Skeletal muscle tissue (tissue), 4 donors: ENCODE data around the gene TEX14. TPM values are rescaled to one million over a fixed set of nuclear protein-coding genes. Genes with fewer than 3 reads are reported as not detected.
"Not testable (repeated sequence)": the region's sequence is repeated elsewhere in the genome, so short reads cannot be mapped to it uniquely, and the experiment has no call there.

ENCODE experiments used
- H3K27ac ChIP-seq: one replicate; pipeline ENCODE4 v1.7.0; 2013; ENCODE audit warnings: mild to moderate bottlenecking, low read depth, low read length, inconsistent platforms
- H3K27me3 ChIP-seq, 3 donors: one replicate each; pipeline ENCODE4 v1.7.0; 2013; ENCODE audit warnings: low read length in 3 of 3; ENCODE audit not compliant: control insufficient read depth in 3 of 3, insufficient read depth in 3 of 3
- H3K36me3 ChIP-seq, 3 donors: one replicate each; pipeline ENCODE4 v1.7.0; 2013; ENCODE audit warnings: low read length in 3 of 3; ENCODE audit not compliant: control insufficient read depth in 3 of 3, insufficient read depth in 3 of 3
- H3K4me1 ChIP-seq, 3 donors: one replicate each; pipeline ENCODE4 v1.7.0; 2013; ENCODE audit warnings: low read length in 3 of 3, mild to moderate bottlenecking in 3 of 3; ENCODE audit not compliant: control insufficient read depth in 3 of 3, insufficient read depth in 3 of 3
- H3K4me3 ChIP-seq, 3 donors: one replicate each; pipeline ENCODE4 v1.7.0; 2013; ENCODE audit warnings: low read length in 3 of 3
- H3K9ac ChIP-seq, 3 donors: one replicate each; pipeline ENCODE4 v1.7.0; 2013; ENCODE audit warnings: low read length in 3 of 3, mild to moderate bottlenecking in 3 of 3, moderate library complexity in 2 of 3, low read depth in 1 of 3
- H3K9me3 ChIP-seq, 3 donors: one replicate each; pipeline ENCODE4 v1.7.0; 2013; ENCODE audit warnings: low read length in 3 of 3; ENCODE audit not compliant: control insufficient read depth in 3 of 3
- total RNA-seq: library from RNA; depleted of rRNA; stranded (reverse); fragments of >200 nt; gene quantifications from one replicate; pipeline ENCODE4 v1.2.3, GENCODE V29; 2014
- donor health status: Osteomylitis.

Gene TEX14
- total RNA-seq, 1 donor from 2014 or later: under 0.01 TPM

- Histone ChIP-seq H3K9ac (peak overlapping the region; percentile 76 to 86 (median 85)), H3K27me3 (no peaks in the 10 kb centered on the region), H3K27ac (peak overlapping the region; percentile 53), H3K36me3 (peaks cover 0 to 2% (median 0%) of the 10 kb centered on the region in 3 donors), H3K4me3 (peak overlapping the region; percentile 85 to 95 (median 88)), H3K9me3 (peaks cover 0 to 2% (median 0%) of the 10 kb centered on the region in 3 donors), H3K4me1 (peaks cover 8 to 15% (median 11%) of the 10 kb centered on the region in 3 donors)
These were observed 1.4 kb upstream of the TEX14 start for GRCh38 chr17:58693208-58693607.

GRCh38 chr17:58692239-58693055 lies 602 bp upstream of the TEX14 start, which contains the start of gene RAD51C:
Gene RAD51C (plus strand): TSS chr17:58692602. CDS start chr17:58692644, 42 bp downstream.
- Histone ChIP-seq H3K9ac (peak within 1 kb of the TSS; percentile 76 to 86 (median 85)), H3K36me3 (peaks cover 0 to 2% (median 0%) of the 10 kb centered on the region in 3 donors), H3K4me3 (peak within 1 kb of the TSS; percentile 85 to 95 (median 88)), H3K27me3 (no peaks in the 10 kb centered on the region), H3K27ac (peak within 1 kb of the TSS; percentile 53), H3K4me1 (peaks cover 8 to 15% (median 11%) of the 10 kb centered on the region in 3 donors), H3K9me3 (peaks cover 0 to 2% (median 0%) of the 10 kb centered on the region in 3 donors)

- H3K4me3 ChIP-seq, H3K36me3 ChIP-seq, H3K9me3 ChIP-seq, H3K27ac ChIP-seq, H3K9ac ChIP-seq, H3K27me3 ChIP-seq: not testable (repeated sequence)
- H3K4me1 ChIP-seq: peaks cover 8 to 15% (median 11%) of the 10 kb centered on the region in 3 donors
These were observed 1.8 kb downstream of the TEX14 start for GRCh38 chr17:58690033-58690432.

GRCh38 chr17:58688521-58688920 lies 3.3 kb downstream of the TEX14 start:
- Histone ChIP-seq H3K9me3 (peaks cover 0 to 2% (median 0%) of the 10 kb centered on the region in 3 donors), H3K9ac (no peak overlapping the region), H3K27ac (no peak overlapping the region), H3K27me3 (no peaks in the 10 kb centered on the region), H3K4me3 (no peak overlapping the region), H3K4me1 (peaks cover 8 to 12% (median 11%) of the 10 kb centered on the region in 3 donors), H3K36me3 (no peaks in the 10 kb centered on the region)

- H3K27ac ChIP-seq: no peak overlapping the region
- no peak overlapping the region for H3K9ac ChIP-seq
- H3K27me3 ChIP-seq: no peaks in the 10 kb centered on the region
- no peak overlapping the region for H3K4me3 ChIP-seq
- no peaks in the 10 kb centered on the region for H3K4me1 ChIP-seq
- no peaks in the 10 kb centered on the region for H3K36me3 ChIP-seq
- peaks cover 0 to 2% (median 0%) of the 10 kb centered on the region in 3 donors for H3K9me3 ChIP-seq
These were observed 4.9 kb downstream of the TEX14 start for GRCh38 chr17:58686980-58687379.

GRCh38 chr17:58684462-58684861 lies 7.4 kb downstream of the TEX14 start:
- H3K9me3 ChIP-seq: not testable (repeated sequence)

GRCh38 chr17:58684003-58684402 lies 7.8 kb downstream of the TEX14 start:
- Histone ChIP-seq H3K27me3 (peaks cover 0 to 2% (median 0%) of the 10 kb centered on the region in 3 donors), H3K4me1 (no peaks in the 10 kb centered on the region), H3K27ac (no peak overlapping the region), H3K9me3 (no peaks in the 10 kb centered on the region), H3K9ac (no peak overlapping the region), H3K36me3 (no peaks in the 10 kb centered on the region), H3K4me3 (no peak overlapping the region)

More at GRCh38 chr17:58684462-58684861, 7.4 kb downstream of the TEX14 start:
- H3K27ac ChIP-seq, H3K4me1 ChIP-seq, H3K9ac ChIP-seq, H3K4me3 ChIP-seq, H3K36me3 ChIP-seq, H3K27me3 ChIP-seq: not testable (repeated sequence)

- H3K27me3 ChIP-seq: peaks cover 0 to 2% (median 0%) of the 10 kb centered on the region in 3 donors
- H3K9me3 ChIP-seq: no peaks in the 10 kb centered on the region
- no peaks in the 10 kb centered on the region for H3K4me1 ChIP-seq
- no peak overlapping the region for H3K27ac ChIP-seq
- H3K4me3 ChIP-seq: no peak overlapping the region
- no peak overlapping the region for H3K9ac ChIP-seq
- H3K36me3 ChIP-seq: no peaks in the 10 kb centered on the region
These were observed 11.8 kb downstream of the TEX14 start for GRCh38 chr17:58680038-58680369.

GRCh38 chr17:58679263-58680037 lies 12.4 kb downstream of the TEX14 start:
- Histone ChIP-seq H3K4me1 (no peaks in the 10 kb centered on the region), H3K9ac (no peak overlapping the region), H3K27me3 (peaks cover 0 to 2% (median 0%) of the 10 kb centered on the region in 3 donors), H3K27ac (no peak overlapping the region), H3K4me3 (no peak overlapping the region), H3K36me3 (no peaks in the 10 kb centered on the region), H3K9me3 (no peaks in the 10 kb centered on the region)

- not testable (repeated sequence) for H3K4me1 ChIP-seq, H3K9me3 ChIP-seq, H3K36me3 ChIP-seq, H3K27me3 ChIP-seq, H3K9ac ChIP-seq, H3K4me3 ChIP-seq, H3K27ac ChIP-seq
These were observed 13.6 kb downstream of the TEX14 start for GRCh38 chr17:58678287-58678686.
